GM12872 (cell line): Measurements from ENCODE around the gene PEX26.

Experiments
- TF ChIP-seq, protein P1 (sequence below): IDR thresholded peaks from 3 replicates; pipeline ENCODE4 v1.5.1; 2011; ENCODE audit warnings: low read depth, mild to moderate bottlenecking, low read length, moderate library complexity; ENCODE audit not compliant: insufficient read depth

PEX26 gene

DNA sequence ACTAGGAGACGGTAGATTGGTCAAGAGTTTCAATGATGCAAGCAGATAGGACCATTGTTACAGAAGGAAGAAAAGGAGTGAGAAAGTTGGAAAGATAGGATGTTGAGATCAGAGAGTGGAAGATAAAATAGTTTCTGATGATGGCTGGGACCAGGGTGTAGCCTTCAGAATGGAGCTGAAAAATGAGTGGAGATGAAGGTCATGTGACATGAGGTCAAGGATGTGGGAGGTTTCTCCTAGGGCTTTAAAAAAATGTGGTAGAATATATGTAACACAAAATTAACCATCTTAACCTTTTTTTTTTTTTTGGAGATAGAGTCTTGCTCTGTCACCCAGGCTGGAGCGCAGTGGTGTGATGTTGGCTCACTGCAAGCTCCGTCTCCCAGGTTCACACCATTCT is 18.3 kb upstream of the PEX26 start:
- TF ChIP-seq, protein P1, sequence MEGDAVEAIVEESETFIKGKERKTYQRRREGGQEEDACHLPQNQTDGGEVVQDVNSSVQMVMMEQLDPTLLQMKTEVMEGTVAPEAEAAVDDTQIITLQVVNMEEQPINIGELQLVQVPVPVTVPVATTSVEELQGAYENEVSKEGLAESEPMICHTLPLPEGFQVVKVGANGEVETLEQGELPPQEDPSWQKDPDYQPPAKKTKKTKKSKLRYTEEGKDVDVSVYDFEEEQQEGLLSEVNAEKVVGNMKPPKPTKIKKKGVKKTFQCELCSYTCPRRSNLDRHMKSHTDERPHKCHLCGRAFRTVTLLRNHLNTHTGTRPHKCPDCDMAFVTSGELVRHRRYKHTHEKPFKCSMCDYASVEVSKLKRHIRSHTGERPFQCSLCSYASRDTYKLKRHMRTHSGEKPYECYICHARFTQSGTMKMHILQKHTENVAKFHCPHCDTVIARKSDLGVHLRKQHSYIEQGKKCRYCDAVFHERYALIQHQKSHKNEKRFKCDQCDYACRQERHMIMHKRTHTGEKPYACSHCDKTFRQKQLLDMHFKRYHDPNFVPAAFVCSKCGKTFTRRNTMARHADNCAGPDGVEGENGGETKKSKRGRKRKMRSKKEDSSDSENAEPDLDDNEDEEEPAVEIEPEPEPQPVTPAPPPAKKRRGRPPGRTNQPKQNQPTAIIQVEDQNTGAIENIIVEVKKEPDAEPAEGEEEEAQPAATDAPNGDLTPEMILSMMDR: no peak

DNA sequence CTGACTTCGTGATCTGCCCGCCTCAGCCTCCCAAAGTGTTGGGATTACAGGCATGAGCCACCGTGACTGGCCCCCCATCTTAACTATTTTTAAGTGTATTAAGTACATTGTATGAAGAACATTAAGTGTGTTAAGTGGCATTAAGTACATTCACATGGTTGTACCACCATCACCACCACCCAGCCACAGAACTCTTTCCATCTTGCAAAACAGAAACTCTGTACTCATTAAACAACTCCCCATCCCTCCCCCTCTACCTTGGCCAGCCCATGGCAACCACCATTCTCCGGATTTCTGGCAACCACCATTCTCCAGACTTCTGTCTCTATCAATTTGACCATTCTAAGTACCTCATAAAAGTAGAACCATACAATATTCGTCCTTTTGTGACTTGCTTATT is 17.8 kb upstream of the PEX26 start:
- TF ChIP-seq, protein P1: no peak

DNA sequence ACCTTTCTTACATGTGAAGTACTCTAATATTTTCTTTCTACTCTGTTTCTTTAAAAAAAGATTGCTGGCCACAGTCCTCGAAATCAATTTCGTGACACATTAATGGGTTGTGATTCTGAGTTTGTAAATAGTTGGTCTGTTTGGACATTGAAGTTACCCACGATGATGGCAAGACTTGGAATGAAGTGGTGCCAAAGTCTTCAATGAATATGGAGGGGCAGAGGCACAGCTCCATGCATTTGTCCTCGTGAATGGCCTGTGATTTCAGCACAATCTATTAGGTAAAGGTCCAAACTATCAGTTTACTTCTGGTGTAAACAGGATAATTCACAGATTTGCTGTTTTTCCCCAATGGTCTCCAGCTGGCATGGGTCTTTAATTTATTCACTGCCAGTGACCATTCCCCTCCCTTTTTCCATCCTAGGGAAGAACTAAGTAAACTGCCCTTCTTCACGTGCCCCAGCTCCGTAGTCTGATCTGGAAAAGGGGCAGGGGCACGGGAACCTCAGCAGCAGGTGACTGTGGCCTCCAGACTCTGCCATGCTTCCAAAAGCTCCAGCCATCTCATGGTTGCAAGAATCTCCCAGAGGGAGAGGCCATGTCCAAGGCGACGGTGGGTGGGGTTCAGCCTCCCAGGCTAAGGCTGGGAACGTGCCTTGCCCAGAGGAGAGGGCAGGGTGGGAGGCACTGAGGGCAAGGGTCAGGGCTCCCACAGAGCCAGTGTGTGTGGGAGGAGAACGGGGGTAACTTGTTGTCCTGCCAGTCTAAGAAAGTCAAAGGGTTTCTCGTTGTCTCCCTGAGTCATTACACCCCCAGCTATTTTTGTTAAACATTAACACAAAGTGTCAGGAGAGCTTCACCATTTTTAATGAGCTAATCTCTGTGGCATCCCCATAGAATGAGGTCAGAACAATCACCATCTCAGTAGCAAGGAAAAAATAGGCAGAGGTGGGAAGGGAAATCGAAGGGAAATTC is 16.9 kb upstream of the PEX26 start:
- TF ChIP-seq, protein P1: no peak

DNA sequence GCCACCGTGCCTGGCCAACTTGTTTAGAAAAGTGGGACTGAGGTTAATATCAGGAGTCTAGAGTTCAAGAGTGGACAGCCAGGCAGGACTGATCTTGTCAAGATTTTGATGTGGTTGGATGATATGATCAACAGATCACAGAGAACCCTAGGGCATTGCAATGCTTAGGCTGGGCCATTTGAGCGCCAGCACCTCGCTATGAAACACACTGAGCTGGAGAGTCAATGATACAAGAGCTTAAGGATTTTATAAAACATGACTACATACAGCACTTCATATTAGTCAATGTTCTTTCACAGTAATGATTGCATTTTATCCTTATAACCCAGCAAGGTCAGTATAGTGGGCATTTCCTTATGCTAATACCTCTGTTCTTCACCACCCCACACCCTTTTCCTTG is 15.4 kb upstream of the PEX26 start:
- TF ChIP-seq, protein P1: no peak

DNA sequence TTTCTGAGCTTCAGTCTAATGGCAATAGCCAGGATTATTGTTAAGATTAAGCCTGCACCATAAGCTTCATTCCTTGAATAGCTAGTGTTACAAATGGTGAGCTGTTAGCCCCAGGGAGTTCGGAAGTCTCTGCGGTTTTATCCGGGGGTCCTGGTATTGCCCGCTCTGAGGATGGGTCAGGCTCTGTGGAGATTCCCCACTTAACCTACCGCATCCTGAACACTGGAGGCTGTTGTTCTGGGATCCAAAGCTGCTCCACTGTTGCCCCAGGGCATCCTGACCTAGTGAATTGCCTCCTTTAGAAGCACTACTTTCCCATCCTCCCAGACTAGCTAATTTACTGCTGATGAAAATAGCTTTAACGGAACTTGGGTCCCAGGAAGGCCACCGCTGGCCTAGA is 14.5 kb upstream of the PEX26 start:
- TF ChIP-seq, protein P1: no peak

DNA sequence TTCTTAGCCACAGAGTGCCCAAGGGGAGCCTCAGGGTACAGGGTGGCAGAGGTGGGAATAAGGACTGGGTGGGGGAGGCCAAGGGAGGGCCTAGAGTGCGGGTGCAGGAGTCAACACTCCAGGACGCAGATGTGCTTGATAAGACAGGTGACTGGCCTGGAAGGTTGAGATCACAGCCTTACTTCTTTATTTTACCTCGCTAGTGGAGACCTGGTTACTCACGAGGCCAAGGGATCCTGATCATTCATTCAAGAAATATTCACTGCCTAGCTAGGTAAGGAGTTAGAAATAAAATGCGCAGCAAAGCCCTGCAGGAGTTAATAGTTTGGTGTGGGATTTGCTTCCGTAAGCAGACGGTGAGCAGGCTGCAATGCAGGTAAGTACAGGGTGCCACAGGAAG is 13.2 kb upstream of the PEX26 start:
- TF ChIP-seq, protein P1: no peak

DNA sequence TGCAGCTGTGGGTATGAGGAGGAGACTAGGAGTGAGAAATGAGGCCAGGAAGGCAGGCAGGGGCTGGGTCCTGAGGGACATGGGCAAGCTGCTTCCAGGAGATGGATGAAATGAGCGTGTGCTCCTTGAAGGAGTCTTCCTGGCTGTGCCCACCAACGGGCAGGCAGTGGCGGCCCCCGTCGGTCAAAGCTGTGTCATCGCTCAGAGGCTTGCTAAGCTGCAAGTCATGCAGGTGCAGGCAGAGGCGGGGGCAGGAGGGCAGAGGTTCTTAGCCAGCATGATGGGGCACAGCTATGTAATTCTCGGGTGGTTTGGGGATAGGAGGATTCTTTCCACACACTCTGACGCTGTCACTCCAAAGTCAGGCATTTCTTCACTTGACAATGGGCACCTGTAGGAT is 12.5 kb upstream of the PEX26 start:
- TF ChIP-seq, protein P1: no peak
